ENCODE results near the gene MOCOS. TPM values are rescaled to one million over a fixed set of nuclear protein-coding genes. Genes with fewer than 3 reads are reported as not detected.

MOCOS gene
- total and polyA plus RNA-seq, 2 donors (not counting 1 experiment from before 2014, with no cell fraction given): 0.01 to 0.05 TPM

DNA sequence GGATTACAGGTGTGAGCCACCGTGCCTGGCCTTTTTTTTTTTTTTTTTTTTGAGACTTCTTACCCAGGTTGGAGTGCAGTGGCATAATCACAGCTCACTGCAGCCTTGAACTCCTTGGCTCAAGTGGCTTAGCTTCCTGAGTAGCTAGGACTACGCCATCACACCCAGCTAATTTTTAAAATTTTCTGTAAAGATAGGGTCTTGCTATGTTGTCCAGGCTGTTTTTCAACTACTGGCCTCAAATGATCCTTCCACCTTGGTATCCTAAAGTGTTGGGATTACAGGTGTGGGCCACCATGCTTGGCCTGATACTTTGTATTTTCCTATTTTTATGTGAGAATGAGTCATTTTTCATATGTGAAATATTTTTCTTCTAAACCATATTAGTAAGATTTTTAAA, 43.9 kb upstream of the MOCOS start:
- H3K9me3 ChIP-seq (ENCODE audit: control extremely low read depth in 1 of 3, control insufficient read depth in 2 of 3, insufficient read depth in 1 of 3, low read length in 2 of 3): no peaks in the 10 kb centered on the region
- DNase-seq: no peak
- H3K27me3 ChIP-seq (replicated peaks in 1 of 4; ENCODE audit: control extremely low read depth in 1 of 4, control insufficient read depth in 3 of 4, insufficient read depth in 4 of 4, low read length in 3 of 4): no peaks in the 10 kb centered on the region
- no peak for TF ChIP-seq EZH2 (IDR thresholded peaks at IDR 0.05; ENCODE audit: borderline replicate concordance, insufficient read depth, low read depth, low read length, poor library complexity, severe bottlenecking)
- TF ChIP-seq, protein P1, sequence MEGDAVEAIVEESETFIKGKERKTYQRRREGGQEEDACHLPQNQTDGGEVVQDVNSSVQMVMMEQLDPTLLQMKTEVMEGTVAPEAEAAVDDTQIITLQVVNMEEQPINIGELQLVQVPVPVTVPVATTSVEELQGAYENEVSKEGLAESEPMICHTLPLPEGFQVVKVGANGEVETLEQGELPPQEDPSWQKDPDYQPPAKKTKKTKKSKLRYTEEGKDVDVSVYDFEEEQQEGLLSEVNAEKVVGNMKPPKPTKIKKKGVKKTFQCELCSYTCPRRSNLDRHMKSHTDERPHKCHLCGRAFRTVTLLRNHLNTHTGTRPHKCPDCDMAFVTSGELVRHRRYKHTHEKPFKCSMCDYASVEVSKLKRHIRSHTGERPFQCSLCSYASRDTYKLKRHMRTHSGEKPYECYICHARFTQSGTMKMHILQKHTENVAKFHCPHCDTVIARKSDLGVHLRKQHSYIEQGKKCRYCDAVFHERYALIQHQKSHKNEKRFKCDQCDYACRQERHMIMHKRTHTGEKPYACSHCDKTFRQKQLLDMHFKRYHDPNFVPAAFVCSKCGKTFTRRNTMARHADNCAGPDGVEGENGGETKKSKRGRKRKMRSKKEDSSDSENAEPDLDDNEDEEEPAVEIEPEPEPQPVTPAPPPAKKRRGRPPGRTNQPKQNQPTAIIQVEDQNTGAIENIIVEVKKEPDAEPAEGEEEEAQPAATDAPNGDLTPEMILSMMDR (IDR thresholded peaks at IDR 0.05): no peak
- CTCF ChIA-PET: no interaction called here
- peaks cover 1 to 76% of the 10 kb centered on the region in 2 experiments for H3K36me3 ChIP-seq (replicated peaks in 1 of 2; ENCODE audit: control extremely low read depth in 1 of 2, control insufficient read depth in 1 of 2, extremely low read depth in 1 of 2, insufficient read depth in 2 of 2, low read length in 1 of 2)
- no peak for ATAC-seq (ENCODE audit: low read depth)
- no peak overlapping the region for H3K27ac Mint-ChIP-seq
- no peaks in the 10 kb centered on the region for H4K20me1 ChIP-seq (ENCODE audit: control insufficient read depth, insufficient read depth, low read length, poor library complexity, severe bottlenecking)
- peaks cover 5% of the 10 kb centered on the region for H3K79me2 ChIP-seq (ENCODE audit: control insufficient read depth, insufficient read depth, low read length)
- intact Hi-C loops (cut with micrococcal nuclease): no loop called here
- no peak overlapping the region for H3K4me3 ChIP-seq (ENCODE audit: control extremely low read depth in 1 of 5, extremely low read depth in 1 of 5, insufficient read depth in 1 of 5, low read depth in 2 of 5, low read length in 4 of 5)
- peaks cover 8% of the 10 kb centered on the region for H3K4me1 Mint-ChIP-seq
- H2AFZ ChIP-seq (ENCODE audit: insufficient read depth, low read depth, low read length, poor library complexity, severe bottlenecking): no peak overlapping the region
- H3K4me3 Mint-ChIP-seq: no peak overlapping the region
- no CpG with 5 or more reads among the region's 2 CpGs for WGBS (ENCODE audit: insufficient coverage)
- H3K9ac ChIP-seq (ENCODE audit: low read length): no peak overlapping the region
- H3K27ac ChIP-seq (ENCODE audit: low read length in 2 of 2): no peak overlapping the region
- H3K27me3 Mint-ChIP-seq: no peaks in the 10 kb centered on the region
- peaks cover 2 to 4% of the 10 kb centered on the region in 2 donors for H3K4me1 ChIP-seq (ENCODE audit: control insufficient read depth in 2 of 2, insufficient read depth in 2 of 2, low read length in 2 of 2)
- POLR2A ChIA-PET: interaction anchor here (0.7 kb wide), 2 partner anchors 473 to 577 kb away, joined by 3 to 4 read pairs; no protein-coding TSS in a partner anchor
- H3K9me3 Mint-ChIP-seq (ENCODE audit: insufficient read depth): no peaks in the 10 kb centered on the region
- no peak overlapping the region for H3K4me2 ChIP-seq (replicated peaks; ENCODE audit: low read depth, low read length, poor library complexity, severe bottlenecking)

DNA sequence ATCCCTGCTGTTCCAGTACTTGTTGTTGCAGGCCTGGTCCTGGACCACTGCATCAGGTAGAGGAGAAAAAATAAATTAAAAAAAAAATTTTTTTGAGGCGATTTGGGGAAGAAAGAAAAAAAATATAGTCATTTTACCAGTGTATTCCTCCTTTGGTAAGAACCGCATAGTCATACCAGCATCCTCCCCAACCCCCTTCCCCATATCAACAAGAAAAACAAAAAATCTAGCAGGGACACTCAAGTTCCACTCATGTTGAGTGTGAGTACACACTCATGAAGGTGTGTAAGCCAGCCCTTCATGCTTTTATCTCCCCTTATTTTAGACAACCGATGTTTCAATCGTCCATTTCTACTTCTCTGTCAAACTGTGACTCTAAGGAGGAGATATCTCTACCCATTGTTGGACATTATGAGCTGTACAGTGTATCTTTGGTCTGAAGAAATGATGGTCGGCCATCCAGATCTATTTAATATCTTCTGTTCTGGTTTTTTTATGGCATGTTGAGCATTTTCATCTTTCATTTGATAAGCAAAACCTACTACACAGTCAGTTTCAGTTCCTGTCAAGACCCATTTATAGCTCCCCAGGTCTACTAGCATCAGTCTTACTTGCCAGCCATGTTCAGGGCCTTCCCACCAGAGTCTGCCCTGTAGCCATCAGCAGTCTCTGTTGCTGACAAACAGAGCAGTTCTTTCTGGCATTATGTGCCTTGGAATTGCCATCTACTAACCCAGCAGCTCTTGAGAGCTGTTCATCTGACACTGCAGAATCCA, 37.6 kb upstream of the MOCOS start:
- TF ChIP-seq, protein P1 (IDR thresholded peaks at IDR 0.05): no peak
- Mint-ChIP-seq H3K27ac (peak overlapping the region; percentile 90), H3K4me1 (peaks cover 42% of the 10 kb centered on the region), H3K9me3 (ENCODE audit: insufficient read depth) (no peaks in the 10 kb centered on the region), H3K27me3 (no peaks in the 10 kb centered on the region), H3K4me3 (peak overlapping the region; percentile 76)
- H4K20me1 ChIP-seq (ENCODE audit: control insufficient read depth, insufficient read depth, low read length, poor library complexity, severe bottlenecking): no peaks in the 10 kb centered on the region
- POLR2A ChIA-PET: interaction anchor here (0.6 to 1.1 kb wide), 2 partner anchors 21 to 25 kb away, joined by 3 read pairs; partner anchors contain the start of gene SLC39A6
- H3K27me3 ChIP-seq (replicated peaks in 1 of 4; ENCODE audit: control extremely low read depth in 1 of 4, control insufficient read depth in 3 of 4, insufficient read depth in 4 of 4, low read length in 3 of 4): no peaks in the 10 kb centered on the region
- H3K9ac ChIP-seq (ENCODE audit: low read length): peak overlapping the region; percentile 29
- H3K9me3 ChIP-seq (ENCODE audit: control extremely low read depth in 1 of 3, control insufficient read depth in 2 of 3, insufficient read depth in 1 of 3, low read length in 2 of 3): no peaks in the 10 kb centered on the region
- ATAC-seq (ENCODE audit: low read depth): peak; percentile 96
- peak; percentile 71 for DNase-seq
- peaks cover 0 to 64% of the 10 kb centered on the region in 2 experiments for H3K36me3 ChIP-seq (replicated peaks in 1 of 2; ENCODE audit: control extremely low read depth in 1 of 2, control insufficient read depth in 1 of 2, extremely low read depth in 1 of 2, insufficient read depth in 2 of 2, low read length in 1 of 2)
- CTCF ChIA-PET: interaction anchor here (0.8 to 1.7 kb wide), 4 partner anchors 21 to 135 kb away, joined by 3 to 10 read pairs (median 6); partner anchors contain the start of gene SLC39A6
- peak overlapping the region; percentile 66 to 76 for H3K27ac ChIP-seq (ENCODE audit: low read length in 2 of 2)
- H3K4me2 ChIP-seq (replicated peaks; ENCODE audit: low read depth, low read length, poor library complexity, severe bottlenecking): peak overlapping the region; percentile 62
- intact Hi-C loops (cut with micrococcal nuclease): loop anchor here (1.0 kb wide), 1 partner anchor 20 kb away; the partner anchor contains the start of genes ELP2 and SLC39A6
- peak overlapping the region; percentile 64 for H2AFZ ChIP-seq (ENCODE audit: insufficient read depth, low read depth, low read length, poor library complexity, severe bottlenecking)
- WGBS (ENCODE audit: insufficient coverage): no CpG with 5 or more reads among the region's 5 CpGs
- H3K79me2 ChIP-seq (ENCODE audit: control insufficient read depth, insufficient read depth, low read length): peaks cover 4% of the 10 kb centered on the region
- H3K4me3 ChIP-seq (ENCODE audit: control extremely low read depth in 1 of 5, extremely low read depth in 1 of 5, insufficient read depth in 1 of 5, low read depth in 2 of 5, low read length in 4 of 5): peak overlapping the region in 2 of 5 experiments; percentile 11 to 16
- peaks cover 32 to 40% of the 10 kb centered on the region in 2 donors for H3K4me1 ChIP-seq (ENCODE audit: control insufficient read depth in 2 of 2, insufficient read depth in 2 of 2, low read length in 2 of 2)
